CD4-positive, alpha-beta T cell (primary cell): Measurements from ENCODE around the gene TNS3. TPM values are rescaled to one million over a fixed set of nuclear protein-coding genes. Genes with fewer than 3 reads are reported as not detected.

Source experiments
- ATAC-seq: fragments of 200-7000 bp; cut with Tn5 transposase; one replicate; pipeline ENCODE4 v1.10.0; 2022; ENCODE audit warnings: mild to moderate bottlenecking; ENCODE audit not compliant: poor library complexity
- CTCF ChIA-PET: fragments of 350-600 bp; sonication (Branson Sonifier 250); formaldehyde crosslinking; loops from one replicate; lab custom pipeline; 2021; ENCODE audit warnings: antibody characterized with exemption, inconsistent platforms; lab: Charles Lee
- POLR2A ChIA-PET: fragments of 350-600 bp; sonication (Branson Sonifier 250); formaldehyde crosslinking; loops from one replicate; lab custom pipeline; 2021; ENCODE audit warnings: antibody characterized with exemption, inconsistent platforms; lab: Charles Lee
- DNase-seq, 14 experiments: peaks; one replicate each; pipeline ENCODE4 v3.0.0-alpha.2; 2013 to 2020; ENCODE audit warnings: mixed read lengths in 2 of 14
- H3K27ac ChIP-seq, 2 donors: one replicate each; pipeline versions ENCODE4 v1.5.1 to v1.7.0; 2013; ENCODE audit warnings: low read length in 2 of 2, low read depth in 1 of 2, mild to moderate bottlenecking in 1 of 2
- H3K27me3 ChIP-seq, 2 experiments: 1 replicate in 1 of 2; 2 replicates in 1 of 2; pipeline versions ENCODE4 v1.6.1 to v1.7.0; 2013; ENCODE audit warnings: low read length in 2 of 2, control low read depth in 1 of 2, mild to moderate bottlenecking in 1 of 2, moderate library complexity in 1 of 2; ENCODE audit not compliant: insufficient read depth in 2 of 2, control insufficient read depth in 1 of 2
- H3K36me3 ChIP-seq: one replicate; pipeline ENCODE4 v1.6.1; 2013; ENCODE audit warnings: low read length, control low read depth; ENCODE audit not compliant: insufficient read depth
- H3K4me1 ChIP-seq: one replicate; pipeline ENCODE4 v1.6.1; 2013; ENCODE audit warnings: low read length, control low read depth; ENCODE audit not compliant: insufficient read depth
- H3K4me3 ChIP-seq: one replicate; pipeline ENCODE4 v1.5.1; 2013; ENCODE audit warnings: mild to moderate bottlenecking, low read length, moderate library complexity
- H3K9me3 ChIP-seq, 2 experiments: 1 replicate in 1 of 2; 2 replicates in 1 of 2; pipeline versions ENCODE4 v1.6.1 to v1.7.0; 2013; ENCODE audit warnings: low read length in 2 of 2, mild to moderate bottlenecking in 2 of 2, control low read depth in 1 of 2, moderate library complexity in 1 of 2; ENCODE audit not compliant: control insufficient read depth in 1 of 2, insufficient read depth in 1 of 2
- H3K27ac Mint-ChIP-seq: one replicate; pipeline ENCODE4 v1.8.0; 2020; ENCODE audit warnings: mixed read lengths
- H3K27me3 Mint-ChIP-seq: one replicate; pipeline ENCODE4 v1.8.0; 2021; ENCODE audit warnings: mixed read lengths
- H3K36me3 Mint-ChIP-seq: one replicate; pipeline ENCODE4 v1.8.0; 2021; ENCODE audit warnings: low read depth, mixed read lengths
- H3K4me1 Mint-ChIP-seq: one replicate; pipeline ENCODE4 v1.8.0; 2021; ENCODE audit warnings: low read depth, mixed read lengths
- H3K4me3 Mint-ChIP-seq: one replicate; pipeline ENCODE4 v1.8.0; 2020; ENCODE audit warnings: mild to moderate bottlenecking, mixed read lengths
- H3K9me3 Mint-ChIP-seq: one replicate; pipeline ENCODE4 v1.8.0; 2020; ENCODE audit warnings: mixed read lengths
- intact Hi-C, 2 experiments: fragments of 100-400 bp; cut with DNase I in 1 of 2; cut with micrococcal nuclease in 1 of 2; formaldehyde crosslinking; loops; one replicate each; pipeline versions ENCODE4 v1.15.1 to v1.9.0; 2023 to 2025; cut with DNase I, micrococcal nuclease
- total RNA-seq, 174 experiments: library from RNA in 2 of 174; stranded (reverse) in 2 of 174; gene quantifications; one replicate each; pipeline ENCODE4 v1.2.3 and lab custom pipeline; 2021 to 2026
- TF ChIP-seq, protein P1 (sequence below): fragments of 200-600 bp; IDR thresholded peaks from one replicate; pipeline ENCODE4 v1.8.0; 2022; ENCODE audit warnings: antibody characterized with exemption, mild to moderate bottlenecking

The TNS3 gene
- total RNA-seq, 2 experiments from 2014 or later = 0.16 to 0.47 TPM

GRCh38 chr7:47366960-47367359, 215.0 kb downstream of the TNS3 start:
- H3K4me1 Mint-ChIP-seq = no peaks in the 10 kb centered on the region

DNA sequence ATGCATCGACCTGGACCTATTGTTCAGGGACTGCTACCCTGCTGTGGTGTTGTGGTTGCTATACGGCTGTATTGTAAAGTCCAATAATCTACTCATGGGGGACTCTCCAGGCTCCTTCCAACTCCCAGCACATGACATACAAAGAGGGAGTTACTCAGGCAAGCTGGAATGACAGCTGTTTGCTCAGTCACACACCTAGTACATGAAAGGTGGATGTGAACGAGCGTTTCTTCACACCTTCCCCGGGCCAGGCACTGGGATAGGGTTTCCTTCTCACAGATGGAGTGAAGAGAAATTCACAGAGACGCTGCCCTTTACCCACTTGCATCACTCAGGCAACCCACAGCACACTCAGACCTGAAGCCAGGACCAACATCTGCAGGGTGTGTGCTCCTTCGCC, 215.7 kb downstream of the TNS3 start:
- H3K4me1 ChIP-seq = no peaks in the 10 kb centered on the region
- ChIA-PET POLR2A (no interaction called here), CTCF (no interaction called here)
- peaks cover 0 to 37% of the 10 kb centered on the region in 2 experiments for H3K9me3 ChIP-seq
- Mint-ChIP-seq H3K27ac (no peak overlapping the region), H3K4me3 (no peak overlapping the region), H3K4me1 (peaks cover 5% of the 10 kb centered on the region), H3K36me3 (no peaks in the 10 kb centered on the region), H3K27me3 (no peaks in the 10 kb centered on the region), H3K9me3 (no peaks in the 10 kb centered on the region)
- H3K27ac ChIP-seq = no peak overlapping the region
- TF ChIP-seq, protein P1, sequence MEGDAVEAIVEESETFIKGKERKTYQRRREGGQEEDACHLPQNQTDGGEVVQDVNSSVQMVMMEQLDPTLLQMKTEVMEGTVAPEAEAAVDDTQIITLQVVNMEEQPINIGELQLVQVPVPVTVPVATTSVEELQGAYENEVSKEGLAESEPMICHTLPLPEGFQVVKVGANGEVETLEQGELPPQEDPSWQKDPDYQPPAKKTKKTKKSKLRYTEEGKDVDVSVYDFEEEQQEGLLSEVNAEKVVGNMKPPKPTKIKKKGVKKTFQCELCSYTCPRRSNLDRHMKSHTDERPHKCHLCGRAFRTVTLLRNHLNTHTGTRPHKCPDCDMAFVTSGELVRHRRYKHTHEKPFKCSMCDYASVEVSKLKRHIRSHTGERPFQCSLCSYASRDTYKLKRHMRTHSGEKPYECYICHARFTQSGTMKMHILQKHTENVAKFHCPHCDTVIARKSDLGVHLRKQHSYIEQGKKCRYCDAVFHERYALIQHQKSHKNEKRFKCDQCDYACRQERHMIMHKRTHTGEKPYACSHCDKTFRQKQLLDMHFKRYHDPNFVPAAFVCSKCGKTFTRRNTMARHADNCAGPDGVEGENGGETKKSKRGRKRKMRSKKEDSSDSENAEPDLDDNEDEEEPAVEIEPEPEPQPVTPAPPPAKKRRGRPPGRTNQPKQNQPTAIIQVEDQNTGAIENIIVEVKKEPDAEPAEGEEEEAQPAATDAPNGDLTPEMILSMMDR = no peak
- H3K4me3 ChIP-seq = no peak overlapping the region
- DNase-seq = no peak
- intact Hi-C loops = no loop called here
- H3K27me3 ChIP-seq = no peaks in the 10 kb centered on the region
- no peak for ATAC-seq
- H3K36me3 ChIP-seq = no peaks in the 10 kb centered on the region

More at GRCh38 chr7:47366960-47367359, 215.0 kb downstream of the TNS3 start:
- POLR2A ChIA-PET = no interaction called here
- TF ChIP-seq, protein P1 = no peak
- Mint-ChIP-seq H3K9me3 (no peaks in the 10 kb centered on the region), H3K27ac (no peak overlapping the region), H3K36me3 (no peaks in the 10 kb centered on the region), H3K27me3 (no peaks in the 10 kb centered on the region), H3K4me3 (no peak overlapping the region)
- Histone ChIP-seq H3K27ac (no peak overlapping the region), H3K9me3 (peaks cover 0 to 33% of the 10 kb centered on the region in 2 experiments), H3K36me3 (no peaks in the 10 kb centered on the region), H3K4me3 (no peak overlapping the region), H3K4me1 (no peaks in the 10 kb centered on the region), H3K27me3 (no peaks in the 10 kb centered on the region)
- CTCF ChIA-PET = no interaction called here
- DNase-seq = no peak
- intact Hi-C loops = no loop called here
- ATAC-seq = no peak

DNA sequence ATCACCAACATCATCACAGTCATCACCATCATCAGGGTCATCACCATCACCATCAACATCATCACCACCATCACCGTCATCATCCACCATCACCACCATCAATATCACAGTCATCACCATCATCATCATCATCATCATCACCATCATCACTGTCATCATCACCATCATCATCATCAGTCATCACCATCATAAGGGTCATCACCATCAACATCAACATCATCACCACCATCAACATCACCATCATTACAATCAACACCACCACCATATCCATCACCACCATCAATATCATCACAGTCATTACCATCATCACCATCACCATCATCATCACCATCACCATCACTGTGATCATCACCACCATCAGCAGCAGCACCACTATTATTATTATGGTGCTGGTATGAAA, 218.9 kb downstream of the TNS3 start:
- H3K36me3 ChIP-seq = no peaks in the 10 kb centered on the region
- no peak overlapping the region for H3K4me3 Mint-ChIP-seq
- peaks cover 0 to 34% of the 10 kb centered on the region in 2 experiments for H3K9me3 ChIP-seq
- H3K4me1 Mint-ChIP-seq = peaks cover 6% of the 10 kb centered on the region
- no peaks in the 10 kb centered on the region for H3K27me3 ChIP-seq
- no peaks in the 10 kb centered on the region for H3K27me3 Mint-ChIP-seq
- H3K9me3 Mint-ChIP-seq = no peaks in the 10 kb centered on the region
- DNase-seq (no peak), ATAC-seq (no peak)
- TF ChIP-seq, protein P1 = no peak
- no peak overlapping the region for H3K4me3 ChIP-seq
- POLR2A ChIA-PET = no interaction called here
- no peaks in the 10 kb centered on the region for H3K36me3 Mint-ChIP-seq
- no peaks in the 10 kb centered on the region for H3K4me1 ChIP-seq
- CTCF ChIA-PET = no interaction called here
- no peak overlapping the region for H3K27ac ChIP-seq
- intact Hi-C loops = no loop called here
- H3K27ac Mint-ChIP-seq = no peak overlapping the region
